HUES64 (cell line): ENCODE measurements around the gene CLIP4.

Experiments
- H3K27ac ChIP-seq: 2 replicates; pipeline ENCODE4 v1.7.0; 2013; ENCODE audit warnings: low read depth, low read length, inconsistent platforms
- H3K27me3 ChIP-seq: 2 replicates; pipeline ENCODE4 v1.6.1; 2013; ENCODE audit warnings: mild to moderate bottlenecking, low read length; ENCODE audit not compliant: insufficient read depth
- H3K36me3 ChIP-seq: 2 replicates; pipeline ENCODE4 v1.6.1; 2013; ENCODE audit warnings: mild to moderate bottlenecking, low read length; ENCODE audit not compliant: insufficient read depth
- H3K4me1 ChIP-seq: 2 replicates; pipeline ENCODE4 v1.6.1; 2013; ENCODE audit warnings: mild to moderate bottlenecking, low read length, moderate library complexity; ENCODE audit not compliant: insufficient read depth
- H3K4me3 ChIP-seq: 2 replicates; pipeline ENCODE4 v1.5.1; 2013; ENCODE audit warnings: mild to moderate bottlenecking, low read length, moderate library complexity
- H3K9ac ChIP-seq: 2 replicates; pipeline ENCODE4 v1.6.1; 2013; ENCODE audit warnings: mild to moderate bottlenecking, low read depth, low read length
- H3K9me3 ChIP-seq: 2 replicates; pipeline ENCODE4 v1.6.1; 2013; ENCODE audit warnings: low read depth, low read length; ENCODE audit not compliant: insufficient read depth
- WGBS: fragments of 150-250, 120-280 bp; methylation state at CpG from one replicate; pipeline ENCODE4 v1.1.7; 2013; ENCODE audit warnings: missing lambda C conversion rate; 5-methylcytosine and 5-hydroxymethylcytosine counted together

Gene CLIP4

GRCh38 chr2:29238497-29238896 is 123.3 kb downstream of the CLIP4 start:
- Histone ChIP-seq H3K27ac (no peak overlapping the region), H3K4me3 (no peak overlapping the region), H3K9ac (no peak overlapping the region), H3K27me3 (no peaks in the 10 kb centered on the region), H3K9me3 (no peaks in the 10 kb centered on the region), H3K4me1 (no peaks in the 10 kb centered on the region), H3K36me3 (no peaks in the 10 kb centered on the region)
- 86% methylated on average over 7 of the region's 7 CpGs for WGBS
